DOHH2 (cell line): ENCODE results near the gene SLC10A4.

ENCODE experiments used
- H3F3A ChIP-seq: fragments of 200-600 bp; sonication (generic), shearing (Covaris generic); 2 replicates; pipeline ENCODE4 v1.6.0; 2016; ENCODE audit warnings: antibody characterized with exemption, mild to moderate bottlenecking; ENCODE audit not compliant: control insufficient read depth, insufficient read depth
- H3K27ac ChIP-seq: fragments of 200-600 bp; sonication (generic); 2 replicates; pipeline ENCODE4 v1.5.1; 2014; ENCODE audit warnings: low read depth, mild to moderate bottlenecking, low read length, moderate library complexity
- H3K27me3 ChIP-seq: fragments of 200-600 bp; sonication (generic); 2 replicates; pipeline ENCODE4 v1.6.1; 2014; ENCODE audit warnings: mild to moderate bottlenecking, low read length, mixed read lengths; ENCODE audit not compliant: control insufficient read depth
- H3K36me3 ChIP-seq: fragments of 200-600 bp; sonication (generic); 2 replicates; pipeline ENCODE4 v1.6.1; 2014; ENCODE audit warnings: mild to moderate bottlenecking, low read length, moderate library complexity, mixed read lengths; ENCODE audit not compliant: control insufficient read depth
- H3K4me1 ChIP-seq: fragments of 200-600 bp; sonication (generic); 2 replicates; pipeline ENCODE4 v1.6.1; 2014; ENCODE audit warnings: mild to moderate bottlenecking, low read length, mixed read lengths; ENCODE audit not compliant: control insufficient read depth
- H3K4me2 ChIP-seq: fragments of 200-600 bp; sonication (generic); 2 replicates; pipeline ENCODE4 v1.6.0; 2014; ENCODE audit warnings: mild to moderate bottlenecking, low read length, moderate library complexity
- H3K4me3 ChIP-seq: fragments of 200-600 bp; sonication (generic); 2 replicates; pipeline ENCODE4 v1.5.1; 2014; ENCODE audit warnings: mild to moderate bottlenecking, low read length, mixed read lengths
- H3K79me2 ChIP-seq: fragments of 200-600 bp; sonication (generic); 2 replicates; pipeline ENCODE4 v1.6.1; 2014; ENCODE audit warnings: mild to moderate bottlenecking, low read length, mixed read lengths; ENCODE audit not compliant: control insufficient read depth
- H3K9me2 ChIP-seq: fragments of 200-600 bp; sonication (generic); replicated peaks from 2 replicates; pipeline ENCODE4 v1.6.1; 2014; ENCODE audit warnings: mild to moderate bottlenecking, low read length, mixed read lengths; ENCODE audit not compliant: control insufficient read depth
- H3K9me3 ChIP-seq: fragments of 200-600 bp; sonication (generic); 2 replicates; pipeline ENCODE4 v1.6.1; 2014; ENCODE audit warnings: antibody characterized with exemption, low read length, mixed read lengths; ENCODE audit not compliant: control insufficient read depth, insufficient read depth
- H4K20me1 ChIP-seq: fragments of 200-600 bp; sonication (generic); 2 replicates; pipeline ENCODE4 v1.6.0; 2014; ENCODE audit warnings: low read depth, mild to moderate bottlenecking, antibody characterized with exemption, low read length, moderate library complexity; ENCODE audit not compliant: control insufficient read depth, insufficient read depth
- CTCF ChIP-seq: fragments of 200-600 bp; sonication (generic); IDR thresholded peaks from one replicate; pipeline ENCODE4 v1.5.1; 2014; ENCODE audit warnings: antibody characterized with exemption, mild to moderate bottlenecking, low read depth, low read length; ENCODE audit not compliant: poor library complexity, severe bottlenecking
- EZH2phosphoT487 ChIP-seq: fragments of 200-600 bp; sonication (generic); IDR thresholded peaks from 2 replicates; pipeline ENCODE4 v1.6.1; 2017; ENCODE audit warnings: borderline replicate concordance, mild to moderate bottlenecking, antibody characterized with exemption, low read length, moderate library complexity, mixed read lengths

The SLC10A4 gene

GRCh38 chr4:48472794-48473193 is 10.3 kb upstream of the SLC10A4 start:
- 0 out of 2 replicates have a peak, but pooled peaks cover 2% of the 10 kb centered on the region for H3K9me2 ChIP-seq
- H3K9me3 ChIP-seq = no peaks in the 10 kb centered on the region
- H4K20me1 ChIP-seq = no peaks in the 10 kb centered on the region
- H3K36me3 ChIP-seq = no peaks in the 10 kb centered on the region
- H3K27me3 ChIP-seq = no peaks in the 10 kb centered on the region
- no peak overlapping the region for H3K4me2 ChIP-seq
- H3K79me2 ChIP-seq = no peaks in the 10 kb centered on the region
- peaks cover 2% of the 10 kb centered on the region for H3K4me1 ChIP-seq
- no peaks in the 10 kb centered on the region for H3F3A ChIP-seq
- H3K27ac ChIP-seq = no peak overlapping the region
- H3K4me3 ChIP-seq = no peak overlapping the region
- no peak for TF ChIP-seq CTCF
- TF ChIP-seq EZH2phosphoT487 = no peak

DNA sequence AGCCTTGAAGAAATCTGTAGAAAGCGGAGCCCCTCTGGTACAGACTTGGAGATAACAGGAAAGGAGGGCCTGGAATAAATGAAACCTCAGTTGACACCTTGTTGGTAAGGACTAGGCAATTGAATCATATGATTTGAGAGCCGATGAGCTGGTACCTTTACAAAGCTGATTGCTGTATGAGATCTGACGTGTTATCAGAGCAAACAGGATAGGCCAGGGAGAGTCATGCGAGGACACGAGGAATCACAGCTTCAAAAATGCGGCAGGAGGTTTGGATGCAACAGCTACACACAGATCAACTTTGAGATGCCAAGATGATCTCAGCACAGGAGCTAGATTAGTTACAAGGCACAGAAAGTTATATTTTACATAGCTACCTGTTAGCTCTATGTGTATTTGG is 7.4 kb upstream of the SLC10A4 start:
- H3K27ac ChIP-seq = no peak overlapping the region
- no peaks in the 10 kb centered on the region for H3K27me3 ChIP-seq
- no peak overlapping the region for H3K4me2 ChIP-seq
- no peak overlapping the region for H3K4me3 ChIP-seq
- no peaks in the 10 kb centered on the region for H3K36me3 ChIP-seq
- no peak for TF ChIP-seq EZH2phosphoT487
- TF ChIP-seq CTCF = no peak
- H3K9me3 ChIP-seq = no peaks in the 10 kb centered on the region
- H3K79me2 ChIP-seq = no peaks in the 10 kb centered on the region
- no peaks in the 10 kb centered on the region for H4K20me1 ChIP-seq
- no peaks in the 10 kb centered on the region for H3K4me1 ChIP-seq
- H3K9me2 ChIP-seq = 0 out of 2 replicates have a peak, but pooled peaks cover 2% of the 10 kb centered on the region
- no peaks in the 10 kb centered on the region for H3F3A ChIP-seq

DNA sequence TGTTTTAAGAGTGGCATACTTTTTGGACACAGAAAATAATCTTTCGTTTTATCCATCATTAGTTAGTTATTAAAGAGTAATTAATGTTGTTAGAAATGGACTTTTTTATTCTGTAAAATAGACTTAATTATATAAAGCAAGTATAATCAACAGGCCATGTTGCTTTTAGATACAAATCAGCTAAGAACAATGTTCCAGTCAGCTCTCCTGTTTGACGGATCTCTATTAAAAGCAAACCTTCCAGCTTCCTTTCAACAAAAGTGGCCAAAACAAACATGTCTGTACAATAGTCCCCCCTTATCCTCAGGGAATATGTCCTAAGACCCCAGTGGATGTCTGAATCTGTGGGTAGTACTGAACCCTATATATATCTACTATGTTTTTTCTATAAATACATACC is 4.9 kb upstream of the SLC10A4 start:
- Histone ChIP-seq H3K9me2 (no peaks in the 10 kb centered on the region), H3K4me2 (no peak overlapping the region)
- TF ChIP-seq EZH2phosphoT487 (no peak), CTCF (no peak)

GRCh38 chr4:48481581-48481980 is 1.6 kb upstream of the SLC10A4 start:
- H3K9me2 ChIP-seq = no peaks in the 10 kb centered on the region
- H3K79me2 ChIP-seq = no peaks in the 10 kb centered on the region
- H3K4me1 ChIP-seq = no peaks in the 10 kb centered on the region
- no peaks in the 10 kb centered on the region for H3K36me3 ChIP-seq
- H3F3A ChIP-seq = no peaks in the 10 kb centered on the region
- no peak for TF ChIP-seq EZH2phosphoT487
- TF ChIP-seq CTCF = no peak
- H4K20me1 ChIP-seq = no peaks in the 10 kb centered on the region
- no peak overlapping the region for H3K4me2 ChIP-seq
- no peak overlapping the region for H3K4me3 ChIP-seq
- H3K9me3 ChIP-seq = no peaks in the 10 kb centered on the region
- H3K27ac ChIP-seq = no peak overlapping the region
- peaks cover 10% of the 10 kb centered on the region; the same call in 1 of the 2 replicates for H3K27me3 ChIP-seq

More for the DNA sequence above, 4.9 kb upstream of the SLC10A4 start:
- Histone ChIP-seq H3K27me3 (no peaks in the 10 kb centered on the region), H3K36me3 (no peaks in the 10 kb centered on the region), H3K79me2 (no peaks in the 10 kb centered on the region), H3F3A (no peaks in the 10 kb centered on the region), H3K27ac (no peak overlapping the region), H3K9me3 (no peaks in the 10 kb centered on the region), H3K4me3 (no peak overlapping the region), H4K20me1 (no peaks in the 10 kb centered on the region), H3K4me1 (no peaks in the 10 kb centered on the region)
